Transverse colon (tissue), 4 donors: ENCODE measurements around the gene HIVEP3. TPM values are rescaled to one million over a fixed set of nuclear protein-coding genes. Genes with fewer than 3 reads are reported as not detected.

Experiments used
- DNase-seq: peaks from one replicate; pipeline ENCODE4 v3.0.0-alpha.2; 2019
- H3K27ac ChIP-seq, 4 donors: fragments of 200-600 bp; sonication (generic); 2 replicates each; pipeline ENCODE4 v1.5.1; 2016 to 2018; ENCODE audit warnings: inconsistent platforms in 4 of 4
- H3K27me3 ChIP-seq: fragments of 200-600 bp; sonication (generic); 2 replicates; pipeline ENCODE4 v1.5.1; 2017; ENCODE audit warnings: inconsistent platforms
- H3K36me3 ChIP-seq, 4 donors: fragments of 200-600 bp; sonication (generic); 2 replicates each; pipeline ENCODE4 v1.5.1; 2017 to 2019; ENCODE audit warnings: inconsistent platforms in 4 of 4
- H3K4me1 ChIP-seq, 4 donors: fragments of 200-600 bp; sonication (generic); 2 replicates each; pipeline ENCODE4 v1.5.1; 2017 to 2020; ENCODE audit warnings: inconsistent platforms in 4 of 4
- H3K4me3 ChIP-seq, 4 donors: fragments of 200-600 bp; sonication (generic); 1 replicate in 1 of 4; 2 replicates in 3 of 4; pipeline versions ENCODE4 v1.5.1 to v1.6.1; 2017 to 2019; ENCODE audit warnings: inconsistent platforms in 4 of 4
- H3K9me3 ChIP-seq, 2 donors: fragments of 200-600 bp; sonication (generic); 2 replicates each; pipeline ENCODE4 v1.5.1; 2017 to 2019; ENCODE audit warnings: inconsistent platforms in 2 of 2
- CTCF ChIP-seq, 5 experiments: fragments of 200-600 bp in 3 of 5; fragments of 450-650 bp in 2 of 5; sonication (generic) in 3 of 5; IDR thresholded peaks; 1 replicate in 2 of 5; 2 replicates in 3 of 5; pipeline ENCODE4 v1.5.1; 2016 to 2017; ENCODE audit warnings: antibody characterized with exemption in 5 of 5, inconsistent platforms in 3 of 5, mild to moderate bottlenecking in 2 of 5, moderate library complexity in 1 of 5
- EP300 ChIP-seq: sonication (generic); formaldehyde crosslinking; IDR thresholded peaks from one replicate; pipeline ENCODE4 v1.6.1; 2017; ENCODE audit warnings: antibody characterized with exemption, low read depth
- POLR2A ChIP-seq: fragments of 450-650 bp; IDR thresholded peaks from one replicate; pipeline ENCODE4 v1.6.1; 2016; ENCODE audit warnings: antibody characterized with exemption, mild to moderate bottlenecking, moderate library complexity
- POLR2AphosphoS5 ChIP-seq, 3 donors: sonication (generic); formaldehyde crosslinking; IDR thresholded peaks; one replicate each; pipeline ENCODE4 v1.6.1; 2016; ENCODE audit warnings: antibody characterized with exemption in 3 of 3
- WGBS, 2 donors: methylation state at CpG; one replicate each; pipeline ENCODE4 v1.1.5; 2018; ENCODE audit warnings: low coverage in 1 of 2; 5-methylcytosine and 5-hydroxymethylcytosine counted together
- in situ Hi-C, 4 donors: fragments of 200-750 bp; cut with MboI; loops; one replicate each; pipeline versions ENCODE4 v1.15.0 to v1.15.1; 2017; ENCODE audit warnings: low sequenced_read_pairs in 3 of 4, low pct_ligation_motif_present in 1 of 4, low pct_unique_long_range_greater_than_20kb in 1 of 4
- intact Hi-C: fragments of 100-400 bp; cut with DNase I; formaldehyde crosslinking; loops from one replicate; pipeline ENCODE4 v1.15.1; 2023; ENCODE audit warnings: low total_unique reads
- total RNA-seq, 4 donors: library from RNA; depleted of rRNA; stranded (reverse); fragments of >200 nt; gene quantifications; one replicate each; pipeline ENCODE4 v1.1.0, GENCODE V29; 2016

Gene HIVEP3
- total RNA-seq, 4 donors from 2014 or later, result 3.7 to 15.0 (median 5.2) TPM

DNA sequence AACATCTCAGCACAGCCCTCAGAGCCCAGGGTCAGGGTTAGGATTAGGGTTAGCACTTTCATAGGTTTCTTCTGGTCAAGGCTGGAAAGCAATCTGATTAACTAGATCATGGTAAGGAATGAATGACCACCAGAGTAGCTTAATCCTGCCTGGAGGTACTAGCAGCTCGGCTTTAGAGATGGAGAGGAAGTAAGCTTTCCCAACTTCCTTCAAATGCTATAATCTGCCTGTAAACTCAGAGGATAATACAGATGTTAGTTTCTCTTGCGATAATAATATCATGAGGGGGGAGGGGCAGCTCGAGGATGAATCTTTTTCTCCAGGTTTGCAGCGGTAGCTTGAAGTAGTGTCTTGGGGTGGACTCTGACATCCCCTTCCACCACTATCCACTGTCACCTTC lies 194.9 kb downstream of the HIVEP3 start:
- in situ Hi-C loops (no loop called here), intact Hi-C loops (no loop called here)
- H3K27me3 ChIP-seq, result no peaks in the 10 kb centered on the region
- TF ChIP-seq POLR2AphosphoS5 (IDR thresholded peaks at IDR 0.05), result no peak
- no peak for TF ChIP-seq CTCF (IDR thresholded peaks at IDR 0.05)
- no peaks in the 10 kb centered on the region for H3K36me3 ChIP-seq
- H3K27ac ChIP-seq, result no peak overlapping the region
- no peak overlapping the region for H3K4me3 ChIP-seq
- DNase-seq, result no peak
- 69 to 75% methylated on average over 1 to 4 of the region's 4 CpGs for WGBS, 2 donors
- peaks cover 0 to 23% (median 0%) of the 10 kb centered on the region in 4 donors for H3K4me1 ChIP-seq
- no peaks in the 10 kb centered on the region for H3K9me3 ChIP-seq

DNA sequence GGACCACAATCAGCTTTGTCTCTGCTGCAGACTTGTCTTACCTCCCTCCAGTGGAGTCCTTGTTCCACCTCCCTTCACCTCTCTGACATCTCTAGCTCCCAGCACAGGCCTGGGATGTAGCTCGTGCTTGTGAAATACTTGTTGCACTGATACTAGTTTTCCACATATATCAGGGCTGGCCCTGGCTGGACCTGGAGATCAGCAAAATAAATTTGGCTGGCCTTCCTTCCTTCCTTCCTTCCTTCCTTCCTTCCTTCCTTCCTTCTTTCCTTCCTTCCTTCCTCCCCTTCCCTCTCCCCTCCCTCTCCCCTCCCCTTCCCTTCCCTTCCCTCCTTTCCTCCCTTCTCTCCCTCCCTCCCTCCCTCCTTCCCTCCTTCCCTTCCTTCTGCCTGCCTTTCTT lies 196.5 kb downstream of the HIVEP3 start:
- no peaks in the 10 kb centered on the region for H3K36me3 ChIP-seq
- no peak for TF ChIP-seq EP300
- no peak for TF ChIP-seq CTCF (IDR thresholded peaks at IDR 0.05)
- no peak for TF ChIP-seq POLR2AphosphoS5 (IDR thresholded peaks at IDR 0.05)
- TF ChIP-seq POLR2A, result no peak
- H3K4me3 ChIP-seq, result no peak overlapping the region
- WGBS, 2 donors, result 79 to 80% methylated on average over 1 of the region's 1 CpG
- in situ Hi-C loops, result no loop called here
- no peaks in the 10 kb centered on the region for H3K9me3 ChIP-seq
- no peak overlapping the region for H3K27ac ChIP-seq
- peaks cover 0 to 10% (median 0%) of the 10 kb centered on the region in 4 donors for H3K4me1 ChIP-seq
- no peaks in the 10 kb centered on the region for H3K27me3 ChIP-seq
- intact Hi-C loops, result no loop called here
- DNase-seq, result no peak

GRCh38 chr1:41720861-41721410 lies 197.8 kb downstream of the HIVEP3 start:
- WGBS, 2 donors, result 71 to 78% methylated on average over 8 to 12 of the region's 12 CpGs
- in situ Hi-C loops, result no loop called here
- Histone ChIP-seq H3K27me3 (no peaks in the 10 kb centered on the region), H3K27ac (no peak overlapping the region), H3K4me3 (no peak overlapping the region), H3K9me3 (no peaks in the 10 kb centered on the region), H3K4me1 (peaks cover 0 to 4% (median 0%) of the 10 kb centered on the region in 4 donors), H3K36me3 (no peaks in the 10 kb centered on the region)
- intact Hi-C loops, result no loop called here
- TF ChIP-seq POLR2A, result no peak
- no peak for TF ChIP-seq CTCF (IDR thresholded peaks at IDR 0.05)
- no peak for TF ChIP-seq EP300
- TF ChIP-seq POLR2AphosphoS5 (IDR thresholded peaks at IDR 0.05), result no peak
- no peak for DNase-seq

DNA sequence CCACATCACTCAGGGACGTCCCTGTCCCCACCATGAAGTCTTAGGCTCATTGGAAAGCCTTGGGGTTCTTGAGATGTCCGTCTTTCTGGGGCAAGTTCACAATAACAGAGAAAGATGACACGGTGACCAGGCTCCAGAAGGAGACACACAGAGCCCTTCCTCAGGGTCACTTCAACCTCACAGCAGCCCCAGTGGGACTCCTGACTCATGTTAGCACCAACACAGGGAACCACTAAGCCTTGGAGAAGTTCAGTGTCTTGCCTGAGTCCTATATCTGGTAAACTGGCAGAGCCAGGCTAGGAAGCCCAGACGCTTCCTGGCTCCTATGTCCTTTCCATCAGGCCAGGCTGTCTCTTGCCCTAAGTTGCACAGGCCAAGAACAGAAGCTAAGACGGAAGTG lies 199.1 kb downstream of the HIVEP3 start:
- Histone ChIP-seq H3K9me3 (no peaks in the 10 kb centered on the region), H3K4me3 (no peak overlapping the region), H3K36me3 (no peaks in the 10 kb centered on the region), H3K27me3 (no peaks in the 10 kb centered on the region), H3K27ac (no peak overlapping the region), H3K4me1 (peaks cover 0 to 4% (median 0%) of the 10 kb centered on the region in 4 donors)
- TF ChIP-seq POLR2A, result no peak
- no peak for TF ChIP-seq CTCF (IDR thresholded peaks at IDR 0.05)
- no peak for TF ChIP-seq POLR2AphosphoS5 (IDR thresholded peaks at IDR 0.05)
- no peak for TF ChIP-seq EP300
- in situ Hi-C loops, result no loop called here
- intact Hi-C loops, result no loop called here
- 91 to 100% methylated on average over 1 to 5 of the region's 5 CpGs for WGBS, 2 donors
- no peak for DNase-seq
